Kidney capillary endothelial cell (primary cell): Measurements from ENCODE around the gene CYP3A4.
"Not testable (repeated sequence)": the region's sequence is repeated elsewhere in the genome, so short reads cannot be mapped to it uniquely, and the experiment has no call there.

ENCODE experiments used
- DNase-seq: peaks from one replicate; pipeline ENCODE4 v3.0.0-alpha.2; 2018; ENCODE audit warnings: low spot score

Gene CYP3A4

GRCh38 chr7:99751322-99752052 is 32.5 kb downstream of the CYP3A4 start:
- DNase-seq: not testable (repeated sequence)

DNA sequence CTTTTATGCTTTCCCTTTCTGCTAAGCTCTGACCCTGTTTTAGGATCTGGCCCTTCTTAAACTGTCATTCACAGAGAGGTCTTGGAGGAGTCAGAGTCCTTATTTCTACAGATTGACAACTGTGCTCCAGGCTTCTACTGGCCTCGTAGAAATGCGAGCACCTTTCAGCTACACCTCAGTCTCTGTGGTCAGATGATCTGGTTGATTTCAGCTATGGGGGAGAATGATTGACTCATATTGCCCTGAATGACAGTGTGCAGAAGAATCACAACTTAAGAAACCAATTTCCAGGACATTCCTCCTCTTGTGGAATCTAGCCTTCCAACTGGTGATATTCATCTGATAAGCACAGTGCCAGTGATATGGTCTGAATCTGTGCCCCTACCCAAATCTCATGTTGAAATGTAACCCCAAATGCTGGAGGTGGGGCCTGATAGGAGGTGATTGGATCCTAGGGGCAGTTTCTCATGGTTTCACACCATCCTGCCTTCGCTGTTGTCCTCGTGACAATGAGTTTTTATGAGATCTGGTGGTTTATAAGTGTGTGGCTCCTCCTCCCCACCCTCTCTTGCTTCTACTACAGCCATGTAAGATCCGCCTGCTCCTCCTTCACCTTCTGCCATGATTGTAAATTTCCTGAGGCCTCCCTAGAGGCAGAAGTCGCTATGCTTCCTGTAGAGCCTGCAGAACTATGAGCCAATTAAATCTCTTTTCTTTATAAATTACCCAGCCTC is 35.0 kb downstream of the CYP3A4 start:
- no peak for DNase-seq

- DNase-seq: not testable (repeated sequence)
Observed at GRCh38 chr7:99746915-99747314, 37.1 kb downstream of the CYP3A4 start.

GRCh38 chr7:99745395-99745794 is 38.6 kb downstream of the CYP3A4 start:
- DNase-seq: not testable (repeated sequence)

GRCh38 chr7:99742737-99743394 is 41.1 kb downstream of the CYP3A4 start:
- DNase-seq: no peak

GRCh38 chr7:99741441-99741795 is 42.6 kb downstream of the CYP3A4 start:
- DNase-seq: no peak

DNA sequence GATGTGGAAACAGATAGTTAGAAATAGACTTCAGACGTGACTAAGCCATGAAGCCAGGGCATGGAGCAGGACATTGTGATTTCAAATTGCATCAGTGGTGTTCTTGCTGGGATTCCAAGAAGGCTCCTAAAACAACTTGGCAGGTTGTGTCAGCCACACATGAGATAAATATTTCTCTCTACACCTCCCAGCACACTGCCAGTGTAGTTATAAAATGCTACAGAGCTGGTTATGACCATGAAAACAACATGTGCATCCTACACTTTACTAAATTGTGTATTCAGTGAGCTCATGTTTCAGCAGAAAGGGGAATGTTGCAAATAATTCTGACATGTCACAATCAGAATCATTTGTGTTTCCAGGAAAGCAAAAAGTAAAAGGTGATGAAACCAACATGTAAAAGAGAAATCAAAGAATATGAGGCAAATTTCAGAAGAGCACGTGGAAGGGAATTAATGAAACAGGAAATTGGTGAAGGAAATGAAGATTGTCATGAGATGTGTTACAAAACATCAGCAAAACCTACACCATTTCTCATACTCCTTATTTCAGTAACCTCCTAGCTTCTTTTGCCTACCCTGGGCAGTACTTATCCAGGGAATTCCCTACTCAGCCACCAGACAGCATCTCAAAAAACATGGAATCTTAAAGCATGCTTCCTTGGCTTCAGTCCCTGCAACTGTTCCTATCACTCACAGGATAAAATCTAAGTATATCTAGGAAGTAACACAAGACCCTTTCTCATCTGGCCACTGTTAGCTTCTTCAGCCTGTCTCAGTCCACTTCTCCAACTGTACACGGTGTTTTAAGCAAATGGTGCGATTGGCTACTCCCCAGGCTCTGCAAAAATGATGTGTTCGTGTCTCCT is 43.2 kb downstream of the CYP3A4 start:
- DNase-seq: no peak

- no peak for DNase-seq
Observed at GRCh38 chr7:99739699-99740572, 44.0 kb downstream of the CYP3A4 start.

DNA sequence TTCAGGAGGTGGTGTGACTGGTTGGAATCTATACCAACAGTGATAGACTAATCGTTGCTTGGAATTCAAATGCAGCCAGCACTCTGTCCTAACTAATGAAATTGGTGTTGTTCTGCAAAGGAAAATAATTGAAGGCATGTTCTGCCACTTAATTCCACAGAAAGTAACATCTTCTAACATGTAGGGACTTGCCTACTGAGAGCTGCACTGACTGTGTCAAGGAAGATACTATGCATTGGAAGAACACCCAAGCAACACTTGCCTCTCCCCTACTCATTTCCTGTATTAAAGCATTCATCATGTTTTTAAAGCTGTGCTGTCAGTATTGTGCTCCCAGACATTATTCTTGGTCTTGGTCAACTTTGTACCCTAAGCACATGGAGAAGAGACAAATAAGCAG is 46.3 kb downstream of the CYP3A4 start:
- no peak for DNase-seq

DNA sequence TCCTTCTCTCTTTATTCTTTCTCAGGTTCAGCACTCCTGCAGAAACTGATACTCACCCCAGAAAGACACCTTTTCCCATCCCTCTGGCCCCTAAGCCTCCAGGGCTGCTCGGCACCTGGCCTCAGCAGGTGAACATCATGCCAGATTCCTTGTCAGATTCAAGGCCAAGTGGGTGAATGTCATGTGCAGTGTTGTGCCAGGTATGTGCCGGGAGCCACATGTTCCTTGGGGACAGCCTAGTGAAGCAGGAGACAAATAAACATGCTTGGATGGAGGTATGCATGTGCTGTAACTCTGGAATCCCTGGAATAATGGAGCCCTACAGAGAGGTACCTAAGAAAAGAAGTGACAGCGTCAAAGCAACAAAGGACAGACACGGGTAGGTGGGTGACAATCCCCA is 47.3 kb downstream of the CYP3A4 start:
- not testable (repeated sequence) for DNase-seq

GRCh38 chr7:99734987-99735386 is 49.0 kb downstream of the CYP3A4 start, which contains the start of gene CYP3A7:
CYP3A7 (minus strand) TSS chr7:99735196; CDS start chr7:99735093, 103 bp downstream.
- DNase-seq: no peak

DNA sequence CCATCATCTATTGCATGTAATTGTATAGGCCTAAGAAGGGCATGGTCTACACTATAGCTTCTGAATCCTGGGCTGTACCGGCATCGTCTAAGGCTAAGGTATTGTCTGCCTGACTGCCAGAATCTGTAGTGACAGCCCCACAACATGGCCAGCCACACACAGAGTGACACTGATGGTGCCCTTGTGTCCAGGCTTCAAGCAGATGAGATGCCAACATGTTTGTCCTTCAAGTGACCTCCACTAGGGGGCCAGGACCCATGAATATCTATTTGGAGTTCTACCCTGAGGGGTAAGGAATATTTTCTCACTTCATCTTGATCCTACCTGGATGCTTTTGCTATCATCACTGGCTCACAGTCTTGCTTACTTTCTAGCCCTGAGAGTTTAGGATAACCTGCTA is 50.5 kb downstream of the CYP3A4 start:
- no peak for DNase-seq

DNA sequence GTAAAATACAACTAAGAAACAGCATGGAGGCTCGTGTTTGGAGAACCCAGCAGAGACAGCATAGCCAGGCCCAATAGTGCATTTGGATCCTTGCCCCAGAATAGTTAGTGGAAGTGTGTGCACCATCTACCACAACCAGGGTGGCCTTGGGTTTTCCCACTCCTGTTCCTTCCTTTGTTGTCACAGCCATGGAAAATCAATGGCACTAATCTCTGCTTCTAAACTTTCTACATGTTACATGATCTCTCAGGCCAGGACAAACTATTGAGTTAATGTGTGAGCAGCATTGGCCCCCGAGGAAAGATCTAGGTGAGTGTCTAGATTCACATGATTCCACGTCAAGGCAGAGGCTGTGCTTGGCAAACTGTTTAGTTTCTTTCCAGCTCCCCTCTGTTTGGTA is 51.0 kb downstream of the CYP3A4 start:
- DNase-seq: no peak

- no peak for DNase-seq
Observed at GRCh38 chr7:99731638-99732374, 52.2 kb downstream of the CYP3A4 start.

GRCh38 chr7:99730992-99731391 is 53.0 kb downstream of the CYP3A4 start:
- DNase-seq: no peak

GRCh38 chr7:99730238-99730810 is 53.7 kb downstream of the CYP3A4 start:
- no peak for DNase-seq

DNA sequence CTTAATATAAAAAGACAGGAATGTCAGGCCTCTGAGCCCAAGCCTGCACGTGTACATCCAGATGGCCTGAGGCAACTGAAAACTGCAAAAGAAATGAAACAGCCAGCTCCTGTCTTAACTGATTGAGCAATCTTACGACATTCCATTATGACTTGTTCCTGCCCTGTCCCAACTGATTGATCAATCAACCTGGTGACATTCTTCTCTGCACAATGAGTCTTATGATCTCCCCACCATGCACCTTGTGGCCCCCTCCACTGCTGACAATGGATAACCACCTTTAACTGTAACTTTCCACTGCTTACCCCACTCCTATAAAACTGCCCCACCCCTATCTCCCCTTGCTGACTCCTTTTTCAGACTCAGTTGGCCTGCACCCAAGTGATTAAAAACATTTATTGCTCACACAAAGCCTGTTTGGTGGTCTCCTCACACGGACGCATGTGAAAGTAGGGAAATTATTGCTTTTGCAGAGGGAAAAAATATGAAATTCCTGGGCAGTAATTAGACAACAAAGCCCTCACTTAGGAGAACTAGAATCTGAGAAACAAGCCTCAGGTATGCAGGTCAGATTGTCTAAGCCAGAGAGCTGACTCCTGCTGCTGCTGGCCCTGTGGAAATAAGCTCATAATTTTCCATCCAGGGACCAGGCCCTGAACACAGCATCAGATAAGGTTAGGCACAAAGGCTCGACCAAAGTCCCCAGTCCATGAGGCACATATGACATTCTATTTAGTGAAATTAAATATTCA is 54.3 kb downstream of the CYP3A4 start:
- no peak for DNase-seq

DNA sequence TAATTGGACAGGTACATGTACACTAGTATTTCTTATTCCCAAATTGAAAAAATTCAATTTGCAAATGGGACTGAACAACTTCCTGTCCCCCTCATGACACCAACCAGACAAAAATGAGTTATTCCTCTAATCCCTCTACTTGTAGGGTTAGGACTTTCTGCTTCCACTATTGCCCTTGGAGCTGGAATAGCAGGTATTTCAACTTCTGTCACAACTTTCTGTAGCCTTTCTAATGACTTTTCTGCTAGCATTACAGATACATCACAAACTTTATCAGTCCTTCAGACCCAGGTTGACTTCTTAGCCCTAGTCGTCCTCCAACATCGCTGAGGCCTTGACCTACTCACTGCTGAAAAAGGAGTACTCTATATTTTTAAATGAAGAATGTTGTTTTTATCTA is 55.4 kb downstream of the CYP3A4 start:
- no peak for DNase-seq

GRCh38 chr7:99723201-99723600 is 60.8 kb downstream of the CYP3A4 start:
- DNase-seq: not testable (repeated sequence)
